Tibial nerve (tissue), 4 donors: ENCODE data around the gene HABP2. TPM values are rescaled to one million over a fixed set of nuclear protein-coding genes. Genes with fewer than 3 reads are reported as not detected.

Experiments used
- DNase-seq, 2 donors: peaks; one replicate each; pipeline ENCODE4 v3.0.0-alpha.2; 2019; ENCODE audit warnings: low spot score in 2 of 2
- H3K27ac ChIP-seq, 4 donors: fragments of 200-600 bp; sonication (generic) in 3 of 4; one replicate each; pipeline ENCODE4 v1.5.1; 2017 to 2019; ENCODE audit warnings: mild to moderate bottlenecking in 1 of 4
- H3K27me3 ChIP-seq, 2 donors: fragments of 200-600 bp; sonication (generic) in 1 of 2; one replicate each; pipeline versions ENCODE4 v1.5.1 to v1.6.0; 2017 to 2019
- H3K36me3 ChIP-seq, 3 donors: fragments of 200-600 bp; sonication (generic); one replicate each; pipeline ENCODE4 v1.5.1; 2018 to 2019
- H3K4me1 ChIP-seq, 4 donors: fragments of 200-600 bp; sonication (generic) in 3 of 4; one replicate each; pipeline ENCODE4 v1.5.1; 2017 to 2019
- H3K4me3 ChIP-seq, 4 donors: fragments of 200-600 bp; sonication (generic) in 3 of 4; one replicate each; pipeline ENCODE4 v1.5.1; 2017 to 2019; ENCODE audit warnings: mild to moderate bottlenecking in 1 of 4, moderate library complexity in 1 of 4
- H3K9me3 ChIP-seq, 4 donors: fragments of 200-600 bp; sonication (generic) in 3 of 4; one replicate each; pipeline ENCODE4 v1.5.1; 2017 to 2019
- EP300 ChIP-seq, 2 donors: sonication (generic); formaldehyde crosslinking; IDR thresholded peaks; one replicate each; pipeline ENCODE4 v1.6.1; 2017; ENCODE audit warnings: antibody characterized with exemption in 2 of 2, mild to moderate bottlenecking in 1 of 2
- POLR2A ChIP-seq, 2 donors: fragments of 450-650 bp; IDR thresholded peaks; one replicate each; pipeline ENCODE4 v1.6.1; 2017; ENCODE audit warnings: antibody characterized with exemption in 2 of 2, mild to moderate bottlenecking in 2 of 2, moderate library complexity in 2 of 2
- WGBS, 2 donors: methylation state at CpG; one replicate each; pipeline ENCODE4 v1.1.5; 2018; 5-methylcytosine and 5-hydroxymethylcytosine counted together
- total RNA-seq, 4 donors: library from RNA; depleted of rRNA; stranded (reverse); fragments of >200 nt; gene quantifications; one replicate each; pipeline ENCODE4 v1.1.0, GENCODE V29; 2016
- TF ChIP-seq, protein P1 (sequence below), 5 experiments: fragments of 200-600 bp in 3 of 5; fragments of 450-650 bp in 2 of 5; sonication (generic) in 3 of 5; IDR thresholded peaks; one replicate each; pipeline ENCODE4 v1.5.1; 2016 to 2019; ENCODE audit warnings: antibody characterized with exemption in 5 of 5, mild to moderate bottlenecking in 3 of 5, moderate library complexity in 2 of 5

HABP2 gene
- total RNA-seq, 4 donors from 2014 or later, result not detected

DNA sequence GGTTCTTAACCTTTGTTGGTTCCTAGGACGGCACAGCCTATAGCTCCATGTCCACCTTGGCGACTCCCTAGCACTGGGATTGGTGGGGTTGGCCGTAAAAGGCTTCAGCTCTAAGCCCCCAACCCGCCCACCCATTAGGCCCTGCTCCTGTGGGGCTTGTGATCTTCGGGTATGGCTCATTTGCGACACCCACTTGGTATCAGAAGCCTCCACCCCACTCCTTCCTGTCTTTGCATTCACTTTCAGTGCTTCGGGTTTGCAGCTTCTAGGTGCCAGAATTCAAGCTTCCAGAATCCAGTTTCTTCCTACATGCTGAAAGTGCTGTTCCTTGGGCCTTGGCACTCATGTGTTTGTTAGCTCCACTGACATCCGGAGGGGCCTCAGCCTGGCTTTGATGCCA, 39.5 kb downstream of the HABP2 start:
- Histone ChIP-seq H3K4me3 (no peak overlapping the region), H3K27me3 (peaks cover 0 to 8% of the 10 kb centered on the region in 2 donors), H3K36me3 (no peaks in the 10 kb centered on the region), H3K27ac (no peak overlapping the region), H3K9me3 (no peaks in the 10 kb centered on the region), H3K4me1 (no peaks in the 10 kb centered on the region)
- TF ChIP-seq, protein P1, sequence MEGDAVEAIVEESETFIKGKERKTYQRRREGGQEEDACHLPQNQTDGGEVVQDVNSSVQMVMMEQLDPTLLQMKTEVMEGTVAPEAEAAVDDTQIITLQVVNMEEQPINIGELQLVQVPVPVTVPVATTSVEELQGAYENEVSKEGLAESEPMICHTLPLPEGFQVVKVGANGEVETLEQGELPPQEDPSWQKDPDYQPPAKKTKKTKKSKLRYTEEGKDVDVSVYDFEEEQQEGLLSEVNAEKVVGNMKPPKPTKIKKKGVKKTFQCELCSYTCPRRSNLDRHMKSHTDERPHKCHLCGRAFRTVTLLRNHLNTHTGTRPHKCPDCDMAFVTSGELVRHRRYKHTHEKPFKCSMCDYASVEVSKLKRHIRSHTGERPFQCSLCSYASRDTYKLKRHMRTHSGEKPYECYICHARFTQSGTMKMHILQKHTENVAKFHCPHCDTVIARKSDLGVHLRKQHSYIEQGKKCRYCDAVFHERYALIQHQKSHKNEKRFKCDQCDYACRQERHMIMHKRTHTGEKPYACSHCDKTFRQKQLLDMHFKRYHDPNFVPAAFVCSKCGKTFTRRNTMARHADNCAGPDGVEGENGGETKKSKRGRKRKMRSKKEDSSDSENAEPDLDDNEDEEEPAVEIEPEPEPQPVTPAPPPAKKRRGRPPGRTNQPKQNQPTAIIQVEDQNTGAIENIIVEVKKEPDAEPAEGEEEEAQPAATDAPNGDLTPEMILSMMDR (IDR thresholded peaks at IDR 0.05), result no peak
- no peak for TF ChIP-seq EP300 (IDR thresholded peaks at IDR 0.05)
- no peak for TF ChIP-seq POLR2A (IDR thresholded peaks at IDR 0.05)
- 66 to 70% methylated on average over 8 of the region's 8 CpGs for WGBS, 2 donors
- no peak for DNase-seq

- Histone ChIP-seq H3K36me3 (no peaks in the 10 kb centered on the region), H3K4me1 (no peaks in the 10 kb centered on the region), H3K27me3 (peaks cover 0 to 8% of the 10 kb centered on the region in 2 donors), H3K4me3 (no peak overlapping the region), H3K9me3 (no peaks in the 10 kb centered on the region), H3K27ac (no peak overlapping the region)
- DNase-seq, result no peak
- 60 to 70% methylated on average over 13 of the region's 13 CpGs for WGBS, 2 donors
- TF ChIP-seq EP300 (IDR thresholded peaks at IDR 0.05) (no peak), POLR2A (IDR thresholded peaks at IDR 0.05) (no peak)
- TF ChIP-seq, protein P1 (IDR thresholded peaks at IDR 0.05), result no peak
Measured at GRCh38 chr10:113594652-113595051, 41.8 kb downstream of the HABP2 start.

DNA sequence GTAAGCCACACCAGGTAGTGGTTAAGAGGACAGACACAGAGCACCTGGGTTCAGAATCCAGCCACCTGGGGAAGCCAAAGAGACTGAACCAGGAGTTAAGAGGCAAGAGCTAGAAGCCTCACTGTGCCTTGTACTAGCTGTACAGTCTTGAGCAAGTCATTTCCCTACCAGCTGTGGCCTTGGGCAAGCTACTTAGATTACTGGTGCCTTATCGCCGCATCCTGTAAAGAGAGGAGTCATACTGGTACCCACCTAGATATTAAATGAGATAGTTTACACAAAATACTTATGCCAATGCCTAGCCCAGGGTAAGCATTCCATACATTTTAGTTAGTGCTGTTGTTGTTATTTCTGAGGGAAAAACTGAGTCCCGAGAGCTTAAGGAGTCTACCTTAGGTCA, 47.7 kb downstream of the HABP2 start:
- no peaks in the 10 kb centered on the region for H3K4me1 ChIP-seq

GRCh38 chr10:113603057-113603777, 50.4 kb downstream of the HABP2 start:
- Histone ChIP-seq H3K36me3 (no peaks in the 10 kb centered on the region), H3K4me1 (no peaks in the 10 kb centered on the region), H3K27ac (no peak overlapping the region), H3K27me3 (no peaks in the 10 kb centered on the region), H3K9me3 (peaks cover 0 to 4% (median 0%) of the 10 kb centered on the region in 4 donors), H3K4me3 (no peak overlapping the region)
- TF ChIP-seq, protein P1 (IDR thresholded peaks at IDR 0.05), result no peak
- TF ChIP-seq EP300 (IDR thresholded peaks at IDR 0.05), result no peak
- TF ChIP-seq POLR2A (IDR thresholded peaks at IDR 0.05), result no peak
- no peak for DNase-seq
- 83 to 84% methylated on average over 13 of the region's 13 CpGs for WGBS, 2 donors

More for the DNA sequence above, 47.7 kb downstream of the HABP2 start:
- 97 to 100% methylated on average over 3 of the region's 3 CpGs for WGBS, 2 donors
- no peak for DNase-seq
- Histone ChIP-seq H3K4me3 (no peak overlapping the region), H3K27ac (no peak overlapping the region), H3K27me3 (no peaks in the 10 kb centered on the region), H3K36me3 (no peaks in the 10 kb centered on the region), H3K9me3 (peaks cover 0 to 4% (median 0%) of the 10 kb centered on the region in 4 donors)
- TF ChIP-seq, protein P1 (IDR thresholded peaks at IDR 0.05), result no peak

GRCh38 chr10:113604572-113604971, 51.7 kb downstream of the HABP2 start:
- 88 to 90% methylated on average over 12 of the region's 12 CpGs for WGBS, 2 donors
- no peaks in the 10 kb centered on the region for H3K4me1 ChIP-seq
- no peak overlapping the region for H3K27ac ChIP-seq
- peaks cover 0 to 4% (median 0%) of the 10 kb centered on the region in 4 donors for H3K9me3 ChIP-seq
- H3K36me3 ChIP-seq, result no peaks in the 10 kb centered on the region
- H3K4me3 ChIP-seq, result no peak overlapping the region
- no peaks in the 10 kb centered on the region for H3K27me3 ChIP-seq
- DNase-seq, result no peak
- TF ChIP-seq, protein P1 (IDR thresholded peaks at IDR 0.05), result no peak
- TF ChIP-seq POLR2A (IDR thresholded peaks at IDR 0.05), result no peak
- TF ChIP-seq EP300 (IDR thresholded peaks at IDR 0.05), result no peak
